Measurements from ENCODE around the gene OR10G6. TPM values are rescaled to one million over a fixed set of nuclear protein-coding genes. Genes with fewer than 3 reads are reported as not detected.
"Not testable (repeated sequence)": the region's sequence is repeated elsewhere in the genome, so short reads cannot be mapped to it uniquely, and the experiment has no call there.

Gene OR10G6
- total RNA-seq, 1 donor from 2014 or later, result not detected

DNA sequence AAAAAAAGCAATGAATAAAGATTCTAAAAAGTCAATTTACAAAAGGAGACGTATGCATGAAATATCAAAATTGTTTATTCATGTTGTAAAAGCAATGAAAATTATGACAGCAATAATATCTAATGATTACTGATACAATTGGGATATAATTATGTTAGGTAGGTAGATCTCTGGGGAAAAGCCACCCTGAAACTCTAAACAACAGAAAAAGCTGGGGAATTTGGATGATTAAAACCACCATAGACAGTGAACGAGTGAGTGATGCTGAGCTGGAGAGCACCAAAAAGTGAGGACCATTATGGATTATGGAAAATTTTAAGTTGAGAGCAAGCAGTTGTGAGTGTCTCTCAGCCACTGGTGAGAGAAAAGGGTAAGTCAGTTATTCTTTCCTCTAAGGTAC, 31.5 kb upstream of the OR10G6 start, which contains the start of gene OR10G8:
OR10G8 (plus strand) TSS at position 301 of the 400 bp plus-strand sequence. CDS start 2,825 bp downstream, outside the sequence.
- DNase-seq (ENCODE audit: low spot score), result no peak
- H3K4me1 Mint-ChIP-seq (ENCODE audit: unreplicated experiment), result peaks cover 3% of the 10 kb centered on the region
- H3K36me3 Mint-ChIP-seq (ENCODE audit: low read depth, unreplicated experiment), result no peaks in the 10 kb centered on the region
- H3K27me3 Mint-ChIP-seq (ENCODE audit: unreplicated experiment), result no peaks in the 10 kb centered on the region
- H3K4me3 Mint-ChIP-seq (ENCODE audit: unreplicated experiment), result no peak within 1 kb of the TSS
- H3K9me3 Mint-ChIP-seq (ENCODE audit: unreplicated experiment), result no peaks in the 10 kb centered on the region
- no peak within 1 kb of the TSS for H3K27ac Mint-ChIP-seq (ENCODE audit: unreplicated experiment)
- TF ChIP-seq, protein P1, sequence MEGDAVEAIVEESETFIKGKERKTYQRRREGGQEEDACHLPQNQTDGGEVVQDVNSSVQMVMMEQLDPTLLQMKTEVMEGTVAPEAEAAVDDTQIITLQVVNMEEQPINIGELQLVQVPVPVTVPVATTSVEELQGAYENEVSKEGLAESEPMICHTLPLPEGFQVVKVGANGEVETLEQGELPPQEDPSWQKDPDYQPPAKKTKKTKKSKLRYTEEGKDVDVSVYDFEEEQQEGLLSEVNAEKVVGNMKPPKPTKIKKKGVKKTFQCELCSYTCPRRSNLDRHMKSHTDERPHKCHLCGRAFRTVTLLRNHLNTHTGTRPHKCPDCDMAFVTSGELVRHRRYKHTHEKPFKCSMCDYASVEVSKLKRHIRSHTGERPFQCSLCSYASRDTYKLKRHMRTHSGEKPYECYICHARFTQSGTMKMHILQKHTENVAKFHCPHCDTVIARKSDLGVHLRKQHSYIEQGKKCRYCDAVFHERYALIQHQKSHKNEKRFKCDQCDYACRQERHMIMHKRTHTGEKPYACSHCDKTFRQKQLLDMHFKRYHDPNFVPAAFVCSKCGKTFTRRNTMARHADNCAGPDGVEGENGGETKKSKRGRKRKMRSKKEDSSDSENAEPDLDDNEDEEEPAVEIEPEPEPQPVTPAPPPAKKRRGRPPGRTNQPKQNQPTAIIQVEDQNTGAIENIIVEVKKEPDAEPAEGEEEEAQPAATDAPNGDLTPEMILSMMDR (IDR thresholded peaks at IDR 0.05; ENCODE audit: unreplicated experiment), result no peak

DNA sequence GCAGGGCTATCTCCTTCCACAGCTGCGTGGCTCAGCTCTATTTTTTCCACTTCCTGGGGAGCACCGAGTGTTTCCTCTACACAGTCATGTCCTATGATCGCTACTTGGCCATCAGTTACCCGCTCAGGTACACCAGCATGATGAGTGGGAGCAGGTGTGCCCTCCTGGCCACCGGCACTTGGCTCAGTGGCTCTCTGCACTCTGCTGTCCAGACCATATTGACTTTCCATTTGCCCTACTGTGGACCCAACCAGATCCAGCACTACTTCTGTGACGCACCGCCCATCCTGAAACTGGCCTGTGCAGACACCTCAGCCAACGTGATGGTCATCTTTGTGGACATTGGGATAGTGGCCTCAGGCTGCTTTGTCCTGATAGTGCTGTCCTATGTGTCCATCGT, 20.9 kb upstream of the OR10G6 start:
- H3K27me3 Mint-ChIP-seq (ENCODE audit: unreplicated experiment); H3K9me3 Mint-ChIP-seq (ENCODE audit: unreplicated experiment); H3K36me3 Mint-ChIP-seq (ENCODE audit: low read depth, unreplicated experiment); H3K4me3 Mint-ChIP-seq (ENCODE audit: unreplicated experiment); H3K4me1 Mint-ChIP-seq (ENCODE audit: unreplicated experiment); DNase-seq (ENCODE audit: low spot score); H3K27ac Mint-ChIP-seq (ENCODE audit: unreplicated experiment): not testable (repeated sequence)

DNA sequence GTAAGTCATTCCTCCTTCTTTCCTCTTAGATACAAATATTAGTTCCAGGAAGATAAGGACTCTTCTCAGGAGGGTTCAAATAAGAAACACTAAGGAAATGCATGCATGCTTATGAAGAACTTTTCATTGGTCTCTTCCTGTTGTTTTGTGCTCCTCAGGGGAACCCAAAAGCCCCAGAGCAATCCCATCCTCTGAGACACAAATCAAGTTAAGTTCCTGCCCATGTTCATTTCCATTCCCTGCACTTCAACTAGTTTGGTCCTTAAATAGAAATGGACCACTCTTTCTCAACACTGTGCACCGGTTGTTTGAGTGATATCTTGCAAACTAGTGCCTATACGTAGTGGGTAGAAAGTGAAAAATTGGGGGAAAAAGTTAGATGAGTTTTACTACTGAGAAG, 17.7 kb upstream of the OR10G6 start, which contains the start of gene OR10G4:
OR10G4 (plus strand) TSS at position 301 of the 400 bp plus-strand sequence. CDS start 2,578 bp downstream, outside the sequence.
- H3K27ac Mint-ChIP-seq (ENCODE audit: unreplicated experiment), result no peak within 1 kb of the TSS
- H3K4me1 Mint-ChIP-seq (ENCODE audit: unreplicated experiment), result peaks cover 3% of the 10 kb centered on the region
- no peak within 1 kb of the TSS for H3K4me3 Mint-ChIP-seq (ENCODE audit: unreplicated experiment)
- H3K27me3 Mint-ChIP-seq (ENCODE audit: unreplicated experiment), result no peaks in the 10 kb centered on the region
- H3K9me3 Mint-ChIP-seq (ENCODE audit: unreplicated experiment), result no peaks in the 10 kb centered on the region
- DNase-seq (ENCODE audit: low spot score), result no peak
- no peaks in the 10 kb centered on the region for H3K36me3 Mint-ChIP-seq (ENCODE audit: low read depth, unreplicated experiment)
- TF ChIP-seq, protein P1 (IDR thresholded peaks at IDR 0.05; ENCODE audit: unreplicated experiment), result no peak

DNA sequence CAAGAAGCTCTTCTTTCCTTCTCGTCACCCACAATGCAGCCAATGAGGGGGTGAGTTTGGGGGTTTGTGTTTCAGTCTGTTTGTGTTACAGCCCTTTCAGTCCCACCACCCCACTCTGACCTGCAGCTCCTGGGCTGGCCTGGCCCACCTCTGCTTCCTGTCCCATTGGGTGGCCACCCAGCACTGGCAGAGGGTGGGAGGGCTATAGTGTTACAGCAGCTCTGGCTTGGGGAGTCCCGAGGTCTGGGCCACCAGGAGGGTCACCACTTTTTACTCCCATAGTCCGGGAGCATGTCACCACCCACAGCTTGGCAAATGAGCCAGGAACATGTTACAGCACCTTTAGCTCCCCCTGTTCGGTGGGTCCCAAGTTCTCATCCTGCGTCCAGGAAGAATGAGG, 15.7 kb downstream of the OR10G6 start:
- H3K4me3 Mint-ChIP-seq (ENCODE audit: unreplicated experiment), result no peak overlapping the region
- H3K36me3 Mint-ChIP-seq (ENCODE audit: low read depth, unreplicated experiment), result no peaks in the 10 kb centered on the region
- no peaks in the 10 kb centered on the region for H3K9me3 Mint-ChIP-seq (ENCODE audit: unreplicated experiment)
- peaks cover 3% of the 10 kb centered on the region for H3K27me3 Mint-ChIP-seq (ENCODE audit: unreplicated experiment)
- H3K27ac Mint-ChIP-seq (ENCODE audit: unreplicated experiment), result no peak overlapping the region
- H3K4me1 Mint-ChIP-seq (ENCODE audit: unreplicated experiment), result no peaks in the 10 kb centered on the region
- no peak for DNase-seq (ENCODE audit: low spot score)
- TF ChIP-seq, protein P1 (IDR thresholded peaks at IDR 0.05; ENCODE audit: unreplicated experiment), result no peak

DNA sequence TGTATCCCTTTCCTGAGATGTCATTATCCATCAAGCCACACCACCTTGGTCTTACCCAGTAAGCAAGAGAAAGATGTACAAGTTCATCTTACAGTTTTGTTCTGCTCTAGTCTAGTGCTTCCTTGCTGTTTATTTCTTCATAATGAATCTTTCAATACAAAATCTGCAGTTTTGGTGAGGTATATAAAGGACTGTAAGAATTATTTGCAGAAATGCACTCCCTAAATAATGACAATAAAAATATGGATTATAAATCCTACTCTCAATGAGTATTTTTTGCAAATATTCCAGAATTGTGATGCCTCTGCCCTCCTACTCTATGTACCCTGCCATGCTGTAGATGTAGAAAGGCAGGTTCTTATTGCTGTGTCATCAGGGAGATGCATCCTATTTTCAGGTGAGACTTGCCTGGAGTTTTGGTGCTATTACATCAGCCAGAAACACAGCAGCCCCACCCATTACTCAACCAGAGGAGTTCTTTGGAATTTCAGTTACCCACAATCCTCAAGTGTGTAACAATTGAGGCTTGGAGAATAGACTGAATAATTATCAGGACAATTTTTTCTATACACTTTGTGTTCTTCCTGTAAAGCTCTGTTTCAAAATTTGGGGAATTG, 17.1 kb downstream of the OR10G6 start, which contains the start of gene OR10S1:
OR10S1 (minus strand) TSS at position 51 of the 617 bp plus-strand sequence. CDS start 117 bp downstream, outside the sequence.
- TF ChIP-seq, protein P1 (IDR thresholded peaks at IDR 0.05; ENCODE audit: unreplicated experiment), result no peak
- H3K4me1 Mint-ChIP-seq (ENCODE audit: unreplicated experiment), result peaks cover 8% of the 10 kb centered on the region
- no peak within 1 kb of the TSS for H3K27ac Mint-ChIP-seq (ENCODE audit: unreplicated experiment)
- H3K9me3 Mint-ChIP-seq (ENCODE audit: unreplicated experiment), result no peaks in the 10 kb centered on the region
- H3K36me3 Mint-ChIP-seq (ENCODE audit: low read depth, unreplicated experiment), result no peaks in the 10 kb centered on the region
- H3K4me3 Mint-ChIP-seq (ENCODE audit: unreplicated experiment), result no peak within 1 kb of the TSS
- peaks cover 3% of the 10 kb centered on the region for H3K27me3 Mint-ChIP-seq (ENCODE audit: unreplicated experiment)
- DNase-seq (ENCODE audit: low spot score), result no peak

All from endothelial cell (in vitro differentiated cells).